Transverse colon (tissue), 4 donors: ENCODE data around the gene CHSY3. TPM values are rescaled to one million over a fixed set of nuclear protein-coding genes. Genes with fewer than 3 reads are reported as not detected.

Experiments used
- DNase-seq: peaks from one replicate; pipeline ENCODE4 v3.0.0-alpha.2; 2019
- H3K27ac ChIP-seq, 4 donors: fragments of 200-600 bp; sonication (generic); 2 replicates each; pipeline ENCODE4 v1.5.1; 2016 to 2018; ENCODE audit warnings: inconsistent platforms in 4 of 4
- H3K27me3 ChIP-seq: fragments of 200-600 bp; sonication (generic); 2 replicates; pipeline ENCODE4 v1.5.1; 2017; ENCODE audit warnings: inconsistent platforms
- H3K36me3 ChIP-seq, 4 donors: fragments of 200-600 bp; sonication (generic); 2 replicates each; pipeline ENCODE4 v1.5.1; 2017 to 2019; ENCODE audit warnings: inconsistent platforms in 4 of 4
- H3K4me1 ChIP-seq, 4 donors: fragments of 200-600 bp; sonication (generic); 2 replicates each; pipeline ENCODE4 v1.5.1; 2017 to 2020; ENCODE audit warnings: inconsistent platforms in 4 of 4
- H3K4me3 ChIP-seq, 4 donors: fragments of 200-600 bp; sonication (generic); 1 replicate in 1 of 4; 2 replicates in 3 of 4; pipeline versions ENCODE4 v1.5.1 to v1.6.1; 2017 to 2019; ENCODE audit warnings: inconsistent platforms in 4 of 4
- H3K9me3 ChIP-seq, 2 donors: fragments of 200-600 bp; sonication (generic); 2 replicates each; pipeline ENCODE4 v1.5.1; 2017 to 2019; ENCODE audit warnings: inconsistent platforms in 2 of 2
- CTCF ChIP-seq, 5 experiments: fragments of 200-600 bp in 3 of 5; fragments of 450-650 bp in 2 of 5; sonication (generic) in 3 of 5; IDR thresholded peaks; 1 replicate in 2 of 5; 2 replicates in 3 of 5; pipeline ENCODE4 v1.5.1; 2016 to 2017; ENCODE audit warnings: antibody characterized with exemption in 5 of 5, inconsistent platforms in 3 of 5, mild to moderate bottlenecking in 2 of 5, moderate library complexity in 1 of 5
- EP300 ChIP-seq: sonication (generic); formaldehyde crosslinking; IDR thresholded peaks from one replicate; pipeline ENCODE4 v1.6.1; 2017; ENCODE audit warnings: antibody characterized with exemption, low read depth
- POLR2A ChIP-seq: fragments of 450-650 bp; IDR thresholded peaks from one replicate; pipeline ENCODE4 v1.6.1; 2016; ENCODE audit warnings: antibody characterized with exemption, mild to moderate bottlenecking, moderate library complexity
- POLR2AphosphoS5 ChIP-seq, 3 donors: sonication (generic); formaldehyde crosslinking; IDR thresholded peaks; one replicate each; pipeline ENCODE4 v1.6.1; 2016; ENCODE audit warnings: antibody characterized with exemption in 3 of 3
- WGBS, 2 donors: methylation state at CpG; one replicate each; pipeline ENCODE4 v1.1.5; 2018; ENCODE audit warnings: low coverage in 1 of 2; 5-methylcytosine and 5-hydroxymethylcytosine counted together
- in situ Hi-C, 4 donors: fragments of 200-750 bp; cut with MboI; loops; one replicate each; pipeline versions ENCODE4 v1.15.0 to v1.15.1; 2017; ENCODE audit warnings: low sequenced_read_pairs in 3 of 4, low pct_ligation_motif_present in 1 of 4, low pct_unique_long_range_greater_than_20kb in 1 of 4
- intact Hi-C: fragments of 100-400 bp; cut with DNase I; formaldehyde crosslinking; loops from one replicate; pipeline ENCODE4 v1.15.1; 2023; ENCODE audit warnings: low total_unique reads
- total RNA-seq, 4 donors: library from RNA; depleted of rRNA; stranded (reverse); fragments of >200 nt; gene quantifications; one replicate each; pipeline ENCODE4 v1.1.0, GENCODE V29; 2016

The CHSY3 gene
- total RNA-seq, 4 donors from 2014 or later: 0.27 to 0.79 (median 0.49) TPM

DNA sequence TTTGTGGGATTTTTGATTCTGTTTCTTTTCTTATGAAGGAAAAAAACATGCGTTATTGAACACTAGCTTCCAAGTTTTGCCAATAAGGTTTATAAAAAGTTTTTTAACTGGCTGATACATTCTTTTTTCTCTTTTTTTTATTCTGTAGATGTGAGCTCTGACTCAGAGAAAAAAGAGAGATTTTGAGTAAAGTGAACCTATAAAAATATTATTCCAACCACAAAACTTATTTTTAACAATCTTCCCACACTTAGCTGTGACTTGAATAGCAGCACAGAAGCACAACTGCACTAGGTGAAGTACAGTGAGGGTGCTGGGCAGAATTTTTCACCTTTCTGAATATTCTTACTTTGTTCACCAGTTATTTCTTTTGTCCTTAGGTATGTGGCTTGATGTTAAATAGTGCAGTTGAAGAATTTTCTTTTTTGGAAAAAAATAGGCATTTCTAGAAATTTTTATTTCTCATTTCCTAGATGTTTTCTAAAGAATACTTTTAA lies 41.6 kb downstream of the CHSY3 start:
- Histone ChIP-seq H3K27ac (no peak overlapping the region), H3K4me3 (no peak overlapping the region), H3K4me1 (no peaks in the 10 kb centered on the region), H3K36me3 (no peaks in the 10 kb centered on the region), H3K27me3 (no peaks in the 10 kb centered on the region), H3K9me3 (no peaks in the 10 kb centered on the region)
- in situ Hi-C loops (no loop called here), intact Hi-C loops (no loop called here)
- TF ChIP-seq CTCF (IDR thresholded peaks at IDR 0.05): no peak
- no peak for TF ChIP-seq POLR2A
- TF ChIP-seq POLR2AphosphoS5 (IDR thresholded peaks at IDR 0.05): no peak
- TF ChIP-seq EP300: no peak
- DNase-seq: no peak
- 79 to 88% methylated on average over 1 of the region's 1 CpG for WGBS, 2 donors

DNA sequence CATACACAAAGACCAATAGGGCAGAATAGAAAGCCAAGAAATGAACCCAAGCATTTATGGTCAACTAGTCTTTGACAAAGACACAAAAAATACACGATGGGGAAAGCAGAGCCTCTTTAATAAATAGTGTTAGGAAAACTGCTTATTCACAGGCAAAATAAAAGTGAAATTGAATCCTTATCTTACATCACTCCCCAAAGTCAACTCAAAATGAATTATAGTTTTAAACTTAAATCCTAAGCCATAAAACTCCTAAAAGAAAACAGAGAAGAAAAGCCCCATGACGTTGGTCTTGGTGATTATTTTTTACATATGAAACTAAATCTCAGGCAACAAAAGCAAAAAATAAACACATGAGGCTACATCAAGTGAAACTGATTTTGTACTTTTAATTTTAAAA lies 46.8 kb downstream of the CHSY3 start:
- intact Hi-C loops (loop anchor here (10.0 kb wide), 1 partner anchor 664 kb away; no protein-coding TSS in a partner anchor), in situ Hi-C loops (no loop called here)
- H3K4me1 ChIP-seq: no peaks in the 10 kb centered on the region
- H3K36me3 ChIP-seq: no peaks in the 10 kb centered on the region
- TF ChIP-seq POLR2AphosphoS5 (IDR thresholded peaks at IDR 0.05) (no peak), POLR2A (no peak), CTCF (IDR thresholded peaks at IDR 0.05) (no peak), EP300 (no peak)
- no peak overlapping the region for H3K27ac ChIP-seq
- H3K27me3 ChIP-seq: no peaks in the 10 kb centered on the region
- no peaks in the 10 kb centered on the region for H3K9me3 ChIP-seq
- no peak for DNase-seq
- 9 to 18% methylated on average over 2 of the region's 2 CpGs for WGBS, 2 donors
- H3K4me3 ChIP-seq: no peak overlapping the region

DNA sequence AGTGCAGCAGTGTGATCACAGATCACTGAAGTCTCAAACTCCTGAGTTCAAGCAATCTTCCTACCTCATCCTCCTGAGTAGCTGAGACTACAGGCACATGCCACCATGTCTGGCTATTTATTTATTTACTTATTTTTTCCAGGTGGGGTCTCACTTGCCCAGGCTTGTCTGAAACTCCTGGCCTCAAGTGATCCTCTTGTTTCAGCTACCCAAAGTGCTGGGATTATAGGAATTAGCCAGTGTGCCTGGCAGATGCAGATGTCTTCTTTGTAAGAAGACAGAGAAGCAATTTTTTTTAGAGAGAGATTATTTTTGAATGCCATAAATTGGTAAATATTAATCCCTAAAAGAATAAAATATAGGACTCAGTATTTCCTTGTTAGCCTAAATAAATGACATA lies 54.3 kb downstream of the CHSY3 start:
- no peak for DNase-seq
- in situ Hi-C loops: no loop called here
- no peaks in the 10 kb centered on the region for H3K27me3 ChIP-seq
- TF ChIP-seq CTCF (IDR thresholded peaks at IDR 0.05) (no peak), EP300 (no peak), POLR2A (no peak), POLR2AphosphoS5 (IDR thresholded peaks at IDR 0.05) (no peak)
- H3K4me3 ChIP-seq: no peak overlapping the region
- H3K36me3 ChIP-seq: no peaks in the 10 kb centered on the region
- H3K4me1 ChIP-seq: no peaks in the 10 kb centered on the region
- intact Hi-C loops: loop anchor here (10.0 kb wide), 1 partner anchor 656 kb away; no protein-coding TSS in a partner anchor
- H3K27ac ChIP-seq: no peak overlapping the region
- H3K9me3 ChIP-seq: no peaks in the 10 kb centered on the region

- H3K9me3 ChIP-seq: no peaks in the 10 kb centered on the region
- intact Hi-C loops (no loop called here), in situ Hi-C loops (no loop called here)
- no peaks in the 10 kb centered on the region for H3K27me3 ChIP-seq
- H3K27ac ChIP-seq: no peak overlapping the region
- WGBS, 2 donors: 79 to 83% methylated on average over 6 of the region's 6 CpGs
- H3K36me3 ChIP-seq: no peaks in the 10 kb centered on the region
- no peak for DNase-seq
- no peaks in the 10 kb centered on the region for H3K4me1 ChIP-seq
- H3K4me3 ChIP-seq: no peak overlapping the region
- no peak for TF ChIP-seq CTCF (IDR thresholded peaks at IDR 0.05)
- TF ChIP-seq EP300: no peak
- no peak for TF ChIP-seq POLR2AphosphoS5 (IDR thresholded peaks at IDR 0.05)
- no peak for TF ChIP-seq POLR2A
Observed at GRCh38 chr5:129960831-129961230, 56.6 kb downstream of the CHSY3 start.
